GM12878 (cell line): ENCODE data around the gene AMMECR1.

Experiments used
- CHD4 ChIP-seq: fragments of 200-600 bp; sonication (generic); IDR thresholded peaks from 2 replicates; pipeline ENCODE4 v1.6.1; 2016; ENCODE audit warnings: mild to moderate bottlenecking
- MXI1 ChIP-seq: fragments of 150-350 bp; IDR thresholded peaks from 2 replicates; pipeline ENCODE4 v1.6.1; 2011; ENCODE audit warnings: low read depth, mild to moderate bottlenecking, inconsistent platforms, low read length, improper control_type of control experiment
- POLR2A ChIP-seq: IDR thresholded peaks from 2 replicates; pipeline ENCODE4 v1.6.1; 2011; ENCODE audit warnings: low read depth, mild to moderate bottlenecking, low read length
- POLR2AphosphoS5 ChIP-seq: IDR thresholded peaks from 2 replicates; pipeline ENCODE4 v1.6.1; 2011; ENCODE audit warnings: mild to moderate bottlenecking, low read length, inconsistent platforms
- ZNF207 ChIP-seq: fragments of 450-650 bp; IDR thresholded peaks from 2 replicates; pipeline ENCODE4 v1.6.1; 2014; ENCODE audit warnings: antibody characterized with exemption, mild to moderate bottlenecking, borderline replicate concordance
- TF ChIP-seq, protein P1 (sequence below), 3 experiments: IDR thresholded peaks in 2 of 3; conservative IDR thresholded peaks in 1 of 3; 2 replicates each; pipeline ENCODE4 v1.5.1; 2011; ENCODE audit warnings: low read depth in 3 of 3, low read length in 3 of 3, mild to moderate bottlenecking in 3 of 3, control low read depth in 2 of 3, moderate library complexity in 2 of 3, inconsistent platforms in 1 of 3, mixed read lengths in 1 of 3; ENCODE audit not compliant: control insufficient read depth in 2 of 3, insufficient read depth in 1 of 3; ENCODE audit errors: extremely low read depth in 1 of 3
- TF ChIP-seq, protein P2 (sequence below): IDR thresholded peaks from 2 replicates; pipeline ENCODE4 v1.6.1; 2012; ENCODE audit warnings: low read depth, low read length, improper control_type of control experiment
- TF ChIP-seq, protein P3 (sequence below): fragments of 450-650 bp; formaldehyde crosslinking; IDR thresholded peaks from 2 replicates; pipeline ENCODE4 v1.5.0; 2022; ENCODE audit warnings: mild to moderate bottlenecking, missing genetic modification characterization

DNA sequence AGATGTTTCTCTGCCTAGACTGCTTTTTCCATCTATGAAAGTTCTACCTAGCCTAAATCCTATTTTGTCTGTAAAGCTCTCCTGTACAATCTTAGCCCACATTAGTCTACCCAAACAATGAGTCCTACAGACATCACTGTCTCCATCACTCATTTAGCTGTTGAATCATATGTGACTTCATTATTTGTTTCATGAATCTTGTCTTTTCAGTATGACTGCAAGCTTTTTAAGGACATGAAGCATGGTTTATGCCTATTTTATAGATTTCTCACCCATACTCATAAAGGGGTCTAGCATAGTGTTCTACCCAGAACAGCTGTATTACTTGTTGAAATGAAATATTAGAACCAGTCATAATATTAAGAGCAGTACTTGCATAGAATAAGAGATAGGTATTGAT lies 13.0 kb downstream of the AMMECR1 start:
- no peak for TF ChIP-seq POLR2A
- TF ChIP-seq MXI1, result no peak
- TF ChIP-seq, protein P1, sequence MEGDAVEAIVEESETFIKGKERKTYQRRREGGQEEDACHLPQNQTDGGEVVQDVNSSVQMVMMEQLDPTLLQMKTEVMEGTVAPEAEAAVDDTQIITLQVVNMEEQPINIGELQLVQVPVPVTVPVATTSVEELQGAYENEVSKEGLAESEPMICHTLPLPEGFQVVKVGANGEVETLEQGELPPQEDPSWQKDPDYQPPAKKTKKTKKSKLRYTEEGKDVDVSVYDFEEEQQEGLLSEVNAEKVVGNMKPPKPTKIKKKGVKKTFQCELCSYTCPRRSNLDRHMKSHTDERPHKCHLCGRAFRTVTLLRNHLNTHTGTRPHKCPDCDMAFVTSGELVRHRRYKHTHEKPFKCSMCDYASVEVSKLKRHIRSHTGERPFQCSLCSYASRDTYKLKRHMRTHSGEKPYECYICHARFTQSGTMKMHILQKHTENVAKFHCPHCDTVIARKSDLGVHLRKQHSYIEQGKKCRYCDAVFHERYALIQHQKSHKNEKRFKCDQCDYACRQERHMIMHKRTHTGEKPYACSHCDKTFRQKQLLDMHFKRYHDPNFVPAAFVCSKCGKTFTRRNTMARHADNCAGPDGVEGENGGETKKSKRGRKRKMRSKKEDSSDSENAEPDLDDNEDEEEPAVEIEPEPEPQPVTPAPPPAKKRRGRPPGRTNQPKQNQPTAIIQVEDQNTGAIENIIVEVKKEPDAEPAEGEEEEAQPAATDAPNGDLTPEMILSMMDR (IDR thresholded peaks at IDR 0.05 in 2 of 3, conservative IDR thresholded peaks at IDR 0.05 in 1 of 3; ENCODE audit: control insufficient read depth in 2 of 3, extremely low read depth in 1 of 3, insufficient read depth in 1 of 3, low read depth in 3 of 3, low read length in 3 of 3), result no peak
- TF ChIP-seq CHD4, result no peak
- TF ChIP-seq, protein P2, sequence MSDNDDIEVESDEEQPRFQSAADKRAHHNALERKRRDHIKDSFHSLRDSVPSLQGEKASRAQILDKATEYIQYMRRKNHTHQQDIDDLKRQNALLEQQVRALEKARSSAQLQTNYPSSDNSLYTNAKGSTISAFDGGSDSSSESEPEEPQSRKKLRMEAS, result no peak
- TF ChIP-seq ZNF207, result no peak
- TF ChIP-seq, protein P3, sequence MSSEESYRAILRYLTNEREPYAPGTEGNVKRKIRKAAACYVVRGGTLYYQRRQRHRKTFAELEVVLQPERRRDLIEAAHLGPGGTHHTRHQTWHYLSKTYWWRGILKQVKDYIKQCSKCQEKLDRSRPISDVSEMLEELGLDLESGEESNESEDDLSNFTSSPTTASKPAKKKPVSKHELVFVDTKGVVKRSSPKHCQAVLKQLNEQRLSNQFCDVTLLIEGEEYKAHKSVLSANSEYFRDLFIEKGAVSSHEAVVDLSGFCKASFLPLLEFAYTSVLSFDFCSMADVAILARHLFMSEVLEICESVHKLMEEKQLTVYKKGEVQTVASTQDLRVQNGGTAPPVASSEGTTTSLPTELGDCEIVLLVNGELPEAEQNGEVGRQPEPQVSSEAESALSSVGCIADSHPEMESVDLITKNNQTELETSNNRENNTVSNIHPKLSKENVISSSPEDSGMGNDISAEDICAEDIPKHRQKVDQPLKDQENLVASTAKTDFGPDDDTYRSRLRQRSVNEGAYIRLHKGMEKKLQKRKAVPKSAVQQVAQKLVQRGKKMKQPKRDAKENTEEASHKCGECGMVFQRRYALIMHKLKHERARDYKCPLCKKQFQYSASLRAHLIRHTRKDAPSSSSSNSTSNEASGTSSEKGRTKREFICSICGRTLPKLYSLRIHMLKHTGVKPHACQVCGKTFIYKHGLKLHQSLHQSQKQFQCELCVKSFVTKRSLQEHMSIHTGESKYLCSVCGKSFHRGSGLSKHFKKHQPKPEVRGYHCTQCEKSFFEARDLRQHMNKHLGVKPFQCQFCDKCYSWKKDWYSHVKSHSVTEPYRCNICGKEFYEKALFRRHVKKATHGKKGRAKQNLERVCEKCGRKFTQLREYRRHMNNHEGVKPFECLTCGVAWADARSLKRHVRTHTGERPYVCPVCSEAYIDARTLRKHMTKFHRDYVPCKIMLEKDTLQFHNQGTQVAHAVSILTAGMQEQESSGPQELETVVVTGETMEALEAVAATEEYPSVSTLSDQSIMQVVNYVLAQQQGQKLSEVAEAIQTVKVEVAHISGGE (CRISPR knock-in tag), result no peak
- no peak for TF ChIP-seq POLR2AphosphoS5
